Adrenal gland (tissue), 5 donors: ENCODE measurements around the gene MAPKAP1.

Experiments
- POLR2A ChIP-seq, 2 donors: fragments of 450-650 bp; IDR thresholded peaks; one replicate each; pipeline ENCODE4 v1.6.1; 2017; ENCODE audit warnings: antibody characterized with exemption in 2 of 2, mild to moderate bottlenecking in 2 of 2, moderate library complexity in 1 of 2
- TF ChIP-seq, protein P1 (sequence below), 6 experiments: fragments of 450-650 bp in 4 of 6; fragments of 200-600 bp in 2 of 6; sonication (generic) in 1 of 6; IDR thresholded peaks; 1 replicate in 5 of 6; 2 replicates in 1 of 6; pipeline versions ENCODE4 v1.5.1 to v1.8.0; 2016 to 2021; ENCODE audit warnings: antibody characterized with exemption in 6 of 6, mild to moderate bottlenecking in 2 of 6, moderate library complexity in 1 of 6
- donor health status: DM: no; HTN: no; CAD: no.

DNA sequence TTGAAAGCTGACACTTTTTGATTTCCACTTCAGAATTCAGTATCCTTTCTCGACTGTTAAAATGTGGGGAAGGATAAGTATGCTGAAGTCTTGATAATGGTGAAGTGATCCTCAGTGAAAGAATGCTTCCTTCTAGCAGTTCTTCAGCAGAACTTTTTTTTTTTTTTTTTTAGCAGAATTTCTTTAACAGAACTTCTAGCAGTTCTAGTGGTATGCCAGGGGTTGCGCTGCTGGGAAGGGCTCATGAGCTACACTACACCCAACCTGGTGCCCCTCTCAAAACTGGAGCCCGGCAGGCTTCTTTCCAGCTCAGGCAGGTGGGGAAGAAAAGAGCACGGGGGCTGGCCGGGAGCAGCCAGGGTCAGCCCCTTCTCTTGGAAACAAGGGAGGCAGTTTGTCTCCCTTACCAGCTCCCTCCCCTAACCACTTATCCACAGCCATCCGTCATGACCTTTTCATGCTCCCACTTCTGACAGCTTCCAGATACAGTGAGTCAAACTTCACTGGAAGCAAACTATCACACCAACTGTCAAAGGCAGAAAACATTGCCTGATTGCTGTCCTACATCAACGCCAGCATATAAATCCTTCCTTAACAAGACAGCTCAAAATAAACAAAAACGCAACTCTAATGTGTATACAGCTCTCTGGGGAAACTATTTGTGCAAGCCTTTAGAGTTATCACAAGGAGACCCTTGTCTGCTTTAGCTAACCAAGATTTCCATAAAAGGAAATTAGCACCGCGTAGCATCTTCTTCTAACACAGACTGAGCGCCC is 233.9 kb downstream of the MAPKAP1 start:
- TF ChIP-seq, protein P1, sequence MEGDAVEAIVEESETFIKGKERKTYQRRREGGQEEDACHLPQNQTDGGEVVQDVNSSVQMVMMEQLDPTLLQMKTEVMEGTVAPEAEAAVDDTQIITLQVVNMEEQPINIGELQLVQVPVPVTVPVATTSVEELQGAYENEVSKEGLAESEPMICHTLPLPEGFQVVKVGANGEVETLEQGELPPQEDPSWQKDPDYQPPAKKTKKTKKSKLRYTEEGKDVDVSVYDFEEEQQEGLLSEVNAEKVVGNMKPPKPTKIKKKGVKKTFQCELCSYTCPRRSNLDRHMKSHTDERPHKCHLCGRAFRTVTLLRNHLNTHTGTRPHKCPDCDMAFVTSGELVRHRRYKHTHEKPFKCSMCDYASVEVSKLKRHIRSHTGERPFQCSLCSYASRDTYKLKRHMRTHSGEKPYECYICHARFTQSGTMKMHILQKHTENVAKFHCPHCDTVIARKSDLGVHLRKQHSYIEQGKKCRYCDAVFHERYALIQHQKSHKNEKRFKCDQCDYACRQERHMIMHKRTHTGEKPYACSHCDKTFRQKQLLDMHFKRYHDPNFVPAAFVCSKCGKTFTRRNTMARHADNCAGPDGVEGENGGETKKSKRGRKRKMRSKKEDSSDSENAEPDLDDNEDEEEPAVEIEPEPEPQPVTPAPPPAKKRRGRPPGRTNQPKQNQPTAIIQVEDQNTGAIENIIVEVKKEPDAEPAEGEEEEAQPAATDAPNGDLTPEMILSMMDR (IDR thresholded peaks at IDR 0.05), result no peak
- TF ChIP-seq POLR2A (IDR thresholded peaks at IDR 0.05), result no peak
